ENCODE measurements around the gene ERC2.

ERC2 gene

DNA sequence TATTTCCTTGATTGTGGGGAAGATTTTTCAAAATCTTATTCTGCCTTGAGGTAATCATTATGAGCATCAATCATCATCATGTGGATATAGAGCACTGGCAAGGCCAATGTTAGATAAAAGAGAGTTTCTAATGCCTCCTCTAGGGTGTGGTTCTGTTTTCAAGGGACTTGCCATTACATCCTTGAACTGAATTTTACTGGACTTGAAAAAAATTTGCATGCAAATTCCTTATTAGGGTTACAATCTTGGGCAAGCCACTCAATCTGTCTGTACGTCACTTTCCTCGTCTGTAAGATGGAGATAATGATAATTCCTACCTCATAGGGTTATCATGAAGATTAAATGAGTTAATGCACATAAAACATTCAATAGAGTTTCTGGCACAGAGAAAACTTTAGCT lies 825.0 kb downstream of the ERC2 start:
- H3K4me3 ChIP-seq (ENCODE audit: control insufficient read depth, low read depth, low read length) = no peak overlapping the region
- TF ChIP-seq, protein P1, sequence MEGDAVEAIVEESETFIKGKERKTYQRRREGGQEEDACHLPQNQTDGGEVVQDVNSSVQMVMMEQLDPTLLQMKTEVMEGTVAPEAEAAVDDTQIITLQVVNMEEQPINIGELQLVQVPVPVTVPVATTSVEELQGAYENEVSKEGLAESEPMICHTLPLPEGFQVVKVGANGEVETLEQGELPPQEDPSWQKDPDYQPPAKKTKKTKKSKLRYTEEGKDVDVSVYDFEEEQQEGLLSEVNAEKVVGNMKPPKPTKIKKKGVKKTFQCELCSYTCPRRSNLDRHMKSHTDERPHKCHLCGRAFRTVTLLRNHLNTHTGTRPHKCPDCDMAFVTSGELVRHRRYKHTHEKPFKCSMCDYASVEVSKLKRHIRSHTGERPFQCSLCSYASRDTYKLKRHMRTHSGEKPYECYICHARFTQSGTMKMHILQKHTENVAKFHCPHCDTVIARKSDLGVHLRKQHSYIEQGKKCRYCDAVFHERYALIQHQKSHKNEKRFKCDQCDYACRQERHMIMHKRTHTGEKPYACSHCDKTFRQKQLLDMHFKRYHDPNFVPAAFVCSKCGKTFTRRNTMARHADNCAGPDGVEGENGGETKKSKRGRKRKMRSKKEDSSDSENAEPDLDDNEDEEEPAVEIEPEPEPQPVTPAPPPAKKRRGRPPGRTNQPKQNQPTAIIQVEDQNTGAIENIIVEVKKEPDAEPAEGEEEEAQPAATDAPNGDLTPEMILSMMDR (IDR thresholded peaks at IDR 0.05; ENCODE audit: control insufficient read depth, insufficient read depth, low read depth, low read length, missing control alignments) = no peak
- no peak for DNase-seq (ENCODE audit: low read depth)

DNA sequence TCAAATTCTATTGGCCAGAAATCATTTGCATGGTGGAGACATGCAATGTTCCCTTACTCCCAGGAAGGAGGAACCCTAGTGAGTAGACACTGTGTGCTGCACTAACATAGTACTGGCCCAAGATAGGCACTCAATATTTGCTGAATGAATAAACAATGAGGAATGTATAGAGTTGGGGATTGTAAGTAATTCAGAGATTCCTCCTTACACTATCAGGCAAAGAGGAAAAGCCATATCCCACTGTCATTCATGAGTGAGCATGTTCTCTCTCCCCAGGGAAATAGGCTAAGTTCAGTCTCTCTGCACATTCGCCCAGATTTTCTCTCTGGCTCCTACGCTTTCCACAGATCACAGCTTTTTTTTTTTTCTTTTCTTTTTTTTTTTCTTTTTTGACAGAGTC lies 826.3 kb downstream of the ERC2 start:
- H3K4me3 ChIP-seq (ENCODE audit: control insufficient read depth, low read depth, low read length) = no peak overlapping the region
- DNase-seq (ENCODE audit: low read depth) = no peak
- TF ChIP-seq, protein P1 (IDR thresholded peaks at IDR 0.05; ENCODE audit: control insufficient read depth, insufficient read depth, low read depth, low read length, missing control alignments) = no peak

DNA sequence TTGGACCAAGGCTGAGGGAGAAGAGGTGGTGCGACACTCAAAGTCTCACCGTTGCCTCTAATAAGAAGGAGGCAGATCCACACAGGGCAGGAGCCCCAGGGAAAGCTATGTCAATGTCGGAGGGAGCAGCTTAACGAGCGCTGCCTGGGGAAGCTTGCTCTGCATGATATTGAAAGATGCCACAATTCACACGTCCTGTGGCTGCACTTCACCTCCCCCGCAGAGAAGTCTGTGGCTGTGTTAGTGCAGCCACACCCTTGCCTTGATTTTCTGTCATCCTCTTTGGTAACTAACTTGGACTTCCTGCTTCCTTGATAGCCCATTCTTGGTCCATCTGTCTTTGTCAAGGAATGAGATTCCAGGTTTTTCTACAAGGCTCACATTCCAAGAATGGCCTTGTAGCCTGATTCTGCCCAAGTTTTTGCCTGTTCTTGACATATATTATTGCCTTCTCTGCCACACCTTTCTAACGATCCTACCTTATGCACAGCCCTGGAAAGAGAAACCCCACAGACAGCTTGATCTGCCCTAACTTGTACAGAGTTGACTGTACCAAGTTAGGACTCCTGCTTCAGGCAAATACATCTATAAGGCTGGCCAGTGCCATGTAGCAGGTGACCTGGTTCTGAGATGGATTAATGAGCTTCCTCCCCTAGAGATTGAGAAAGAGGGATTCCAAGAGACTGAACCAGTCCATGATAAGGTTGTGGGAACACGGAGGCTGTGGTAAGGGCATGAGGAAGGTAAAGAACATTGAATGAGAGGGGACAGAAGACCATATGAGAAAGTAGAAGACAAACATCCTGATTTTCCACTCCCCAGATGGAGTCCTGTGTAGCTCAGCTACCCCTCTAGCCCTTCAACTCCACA lies 828.1 kb downstream of the ERC2 start:
- H3K4me3 ChIP-seq (ENCODE audit: control insufficient read depth, low read depth, low read length) = no peak overlapping the region
- no peak for DNase-seq (ENCODE audit: low read depth)
- TF ChIP-seq, protein P1 (IDR thresholded peaks at IDR 0.05; ENCODE audit: control insufficient read depth, insufficient read depth, low read depth, low read length, missing control alignments) = no peak

DNA sequence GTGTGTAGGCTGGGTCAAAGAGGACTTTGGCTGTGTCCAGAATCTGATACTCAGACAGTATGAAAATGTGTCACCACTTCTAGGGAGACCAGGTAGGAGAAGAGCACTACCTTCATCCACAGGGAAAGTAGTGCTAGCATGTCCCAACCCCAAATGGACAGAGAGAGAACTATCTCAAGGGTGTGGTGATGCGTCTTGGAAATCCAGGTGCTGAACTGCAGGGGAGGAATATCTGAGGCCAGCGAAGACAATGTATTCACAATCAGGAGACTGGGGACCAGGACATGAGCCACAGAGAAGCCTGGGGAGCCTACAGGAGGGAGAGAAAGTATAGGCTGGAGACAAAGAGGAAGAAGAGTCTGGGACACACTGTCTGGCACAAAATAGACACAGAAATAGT lies 829.1 kb downstream of the ERC2 start:
- no peak for DNase-seq (ENCODE audit: low read depth)
- TF ChIP-seq, protein P1 (IDR thresholded peaks at IDR 0.05; ENCODE audit: control insufficient read depth, insufficient read depth, low read depth, low read length, missing control alignments) = no peak
- H3K4me3 ChIP-seq (ENCODE audit: control insufficient read depth, low read depth, low read length) = no peak overlapping the region

DNA sequence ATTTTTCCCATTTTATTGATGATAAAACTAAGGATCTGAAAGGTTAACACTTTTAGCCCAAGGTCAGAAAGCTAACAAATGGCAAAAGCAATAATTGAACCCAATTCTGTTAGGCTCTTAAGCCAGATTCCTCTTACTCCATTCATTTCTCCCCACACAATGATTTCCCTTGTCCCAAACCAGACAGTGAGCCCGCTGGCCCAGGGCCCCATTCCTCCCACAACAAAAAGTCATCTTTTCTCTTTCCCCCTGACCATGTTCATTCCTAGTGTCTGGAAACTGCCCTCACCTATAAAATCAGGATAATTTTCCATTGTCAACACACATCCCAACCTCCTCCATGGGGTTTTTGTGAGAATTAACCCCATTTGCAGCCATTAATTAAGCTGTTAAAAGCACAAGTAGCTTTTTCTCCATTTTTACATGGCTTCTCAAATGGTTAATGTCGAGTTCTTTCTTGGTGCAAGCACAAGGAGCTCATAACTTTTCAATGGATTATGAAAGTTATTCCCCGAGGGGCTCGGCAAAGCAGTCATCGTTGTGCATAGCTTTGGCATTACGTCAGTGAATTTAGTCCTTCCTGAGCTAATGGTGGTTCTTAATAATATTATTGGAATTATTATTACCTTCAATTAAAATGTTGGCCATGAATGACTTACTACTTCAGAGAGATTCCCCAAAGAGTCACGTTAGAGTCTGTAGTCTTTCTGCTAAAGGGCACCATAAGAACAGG lies 830.2 kb downstream of the ERC2 start:
- no peak for DNase-seq (ENCODE audit: low read depth)
- TF ChIP-seq, protein P1 (IDR thresholded peaks at IDR 0.05; ENCODE audit: control insufficient read depth, insufficient read depth, low read depth, low read length, missing control alignments) = no peak
- no peak overlapping the region for H3K4me3 ChIP-seq (ENCODE audit: control insufficient read depth, low read depth, low read length)

DNA sequence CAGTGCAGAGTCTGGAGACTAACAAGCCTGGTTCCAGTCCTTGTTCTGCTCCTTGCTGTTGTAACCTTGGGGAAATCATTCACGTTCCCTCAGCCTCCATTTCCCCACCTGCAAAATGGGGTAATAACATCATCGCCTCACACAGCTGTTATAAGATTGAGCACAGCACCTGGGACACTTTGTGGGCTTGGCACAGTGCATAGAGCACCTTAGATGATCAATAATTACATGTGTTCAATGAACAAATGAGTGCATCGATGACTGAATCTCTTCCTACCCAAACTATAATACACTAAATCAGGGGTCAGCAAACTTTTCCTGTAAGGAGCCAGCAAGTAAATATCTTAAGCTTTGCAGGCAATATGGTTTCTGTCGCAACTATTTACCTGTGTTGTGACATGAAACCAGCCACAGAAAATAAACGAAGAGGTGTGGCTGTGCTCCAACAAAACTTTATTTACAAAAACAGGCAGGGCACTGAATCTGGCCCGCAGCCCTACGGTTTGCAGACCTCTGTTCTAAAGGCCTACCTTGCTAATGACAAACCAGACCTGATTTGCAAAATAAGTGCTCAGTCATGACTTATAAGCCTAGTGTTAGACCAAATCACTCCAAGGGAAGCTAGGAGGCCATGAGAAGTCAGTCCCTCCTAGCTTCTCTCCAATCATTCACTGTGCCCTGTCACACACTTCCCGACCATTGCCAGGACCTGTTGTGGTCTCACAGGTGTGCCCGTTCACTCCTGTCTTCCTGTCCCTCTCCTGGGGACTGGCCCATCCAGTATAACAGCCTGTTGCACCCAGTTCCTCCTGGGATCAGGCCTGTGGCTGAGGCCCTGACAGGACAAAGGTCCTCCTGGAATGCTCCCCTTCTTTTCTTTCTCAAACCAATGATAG lies 831.7 kb downstream of the ERC2 start:
- TF ChIP-seq, protein P1 (IDR thresholded peaks at IDR 0.05; ENCODE audit: control insufficient read depth, insufficient read depth, low read depth, low read length, missing control alignments) = no peak

More for the DNA sequence above, 831.7 kb downstream of the ERC2 start:
- no peak overlapping the region for H3K4me3 ChIP-seq (ENCODE audit: control insufficient read depth, low read depth, low read length)
- DNase-seq (ENCODE audit: low read depth) = no peak

Data from AG09309 (cell line).